Measurements from ENCODE around the gene TMOD3. TPM values are rescaled to one million over a fixed set of nuclear protein-coding genes. Genes with fewer than 3 reads are reported as not detected.

TMOD3 gene
- total RNA-seq, 1 donor from 2014 or later = 39.0 TPM

GRCh38 chr15:51936105-51936478 is 106.6 kb downstream of the TMOD3 start:
- TF ChIP-seq, protein P1, sequence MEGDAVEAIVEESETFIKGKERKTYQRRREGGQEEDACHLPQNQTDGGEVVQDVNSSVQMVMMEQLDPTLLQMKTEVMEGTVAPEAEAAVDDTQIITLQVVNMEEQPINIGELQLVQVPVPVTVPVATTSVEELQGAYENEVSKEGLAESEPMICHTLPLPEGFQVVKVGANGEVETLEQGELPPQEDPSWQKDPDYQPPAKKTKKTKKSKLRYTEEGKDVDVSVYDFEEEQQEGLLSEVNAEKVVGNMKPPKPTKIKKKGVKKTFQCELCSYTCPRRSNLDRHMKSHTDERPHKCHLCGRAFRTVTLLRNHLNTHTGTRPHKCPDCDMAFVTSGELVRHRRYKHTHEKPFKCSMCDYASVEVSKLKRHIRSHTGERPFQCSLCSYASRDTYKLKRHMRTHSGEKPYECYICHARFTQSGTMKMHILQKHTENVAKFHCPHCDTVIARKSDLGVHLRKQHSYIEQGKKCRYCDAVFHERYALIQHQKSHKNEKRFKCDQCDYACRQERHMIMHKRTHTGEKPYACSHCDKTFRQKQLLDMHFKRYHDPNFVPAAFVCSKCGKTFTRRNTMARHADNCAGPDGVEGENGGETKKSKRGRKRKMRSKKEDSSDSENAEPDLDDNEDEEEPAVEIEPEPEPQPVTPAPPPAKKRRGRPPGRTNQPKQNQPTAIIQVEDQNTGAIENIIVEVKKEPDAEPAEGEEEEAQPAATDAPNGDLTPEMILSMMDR (IDR thresholded peaks at IDR 0.05) = no peak
- H3K36me3 Mint-ChIP-seq (ENCODE audit: low read depth) = peaks cover 53% of the 10 kb centered on the region
- H3K4me3 Mint-ChIP-seq = no peak overlapping the region

DNA sequence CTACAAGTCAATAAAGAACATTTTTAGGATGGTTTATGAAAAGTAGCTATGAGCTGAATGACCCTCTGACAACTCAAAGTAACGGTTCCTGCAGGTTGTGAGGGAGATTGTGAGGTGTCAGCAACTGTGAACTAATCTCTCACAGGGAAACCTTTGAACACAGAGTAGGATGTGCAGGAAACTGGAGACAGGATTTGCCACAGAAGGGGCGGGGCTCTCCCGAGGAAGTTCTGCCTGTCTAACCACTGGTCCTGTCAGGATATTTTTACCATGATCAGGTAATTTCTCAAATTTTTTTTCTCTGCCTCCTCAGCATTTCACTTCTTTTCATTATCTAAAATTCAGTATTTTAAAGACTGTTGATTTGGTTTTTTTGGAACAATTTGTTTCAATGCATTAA is 108.8 kb downstream of the TMOD3 start:
- ATAC-seq (ENCODE audit: low read depth) (no peak), DNase-seq (no peak)
- POLR2A ChIA-PET = no interaction called here
- H3K27ac Mint-ChIP-seq = no peak overlapping the region
- TF ChIP-seq, protein P1 (IDR thresholded peaks at IDR 0.05) = no peak
- peaks cover 62% of the 10 kb centered on the region for H3K36me3 Mint-ChIP-seq (ENCODE audit: low read depth)
- CTCF ChIA-PET = no interaction called here
- no peaks in the 10 kb centered on the region for H3K9me3 Mint-ChIP-seq
- intact Hi-C loops (cut with micrococcal nuclease) = no loop called here
- H3K4me1 Mint-ChIP-seq = peaks cover 28% of the 10 kb centered on the region
- H3K4me3 Mint-ChIP-seq = no peak overlapping the region
- no peaks in the 10 kb centered on the region for H3K27me3 Mint-ChIP-seq

More at GRCh38 chr15:51936105-51936478, 106.6 kb downstream of the TMOD3 start:
- ChIA-PET POLR2A (interaction anchor here (0.5 to 2.0 kb wide), 3 partner anchors 26 to 161 kb away, joined by 3 to 7 read pairs (median 3); partner anchors contain the start of gene LEO1), CTCF (no interaction called here)
- no peak for ATAC-seq (ENCODE audit: low read depth)
- intact Hi-C loops (cut with micrococcal nuclease) = loop anchor here (1.0 kb wide), 1 partner anchor 35 kb away; the partner anchor contains the start of gene LEO1
- Mint-ChIP-seq H3K4me1 (peaks cover 31% of the 10 kb centered on the region), H3K27ac (peak overlapping the region; percentile 87), H3K27me3 (no peaks in the 10 kb centered on the region), H3K9me3 (no peaks in the 10 kb centered on the region)
- no peak for DNase-seq

DNA sequence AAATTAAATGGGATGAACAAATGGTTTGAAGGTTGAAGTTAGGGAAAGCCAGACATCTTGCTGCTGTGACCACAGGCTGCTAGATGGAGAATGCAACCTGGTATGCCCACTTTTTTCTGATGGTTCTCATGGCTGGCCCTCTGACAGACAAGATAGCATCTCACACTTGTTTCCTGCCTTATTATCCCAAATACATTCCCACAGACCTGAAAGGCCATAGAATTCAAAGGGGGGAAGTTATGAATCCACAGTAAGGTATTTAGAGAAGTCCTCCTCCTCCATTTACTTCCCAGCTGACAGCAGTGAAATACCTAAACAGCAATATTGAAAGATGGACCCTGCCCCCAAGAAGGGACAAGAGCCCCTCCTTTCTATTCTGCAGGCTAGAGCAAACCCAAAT is 109.8 kb downstream of the TMOD3 start:
- no peak for ATAC-seq (ENCODE audit: low read depth)
- H3K27me3 Mint-ChIP-seq = no peaks in the 10 kb centered on the region
- DNase-seq = no peak
- H3K9me3 Mint-ChIP-seq = no peaks in the 10 kb centered on the region
- H3K4me1 Mint-ChIP-seq = peaks cover 22% of the 10 kb centered on the region
- H3K4me3 Mint-ChIP-seq = no peak overlapping the region
- intact Hi-C loops (cut with micrococcal nuclease) = no loop called here
- ChIA-PET CTCF (no interaction called here), POLR2A (no interaction called here)
- TF ChIP-seq, protein P1 (IDR thresholded peaks at IDR 0.05) = no peak
- peaks cover 71% of the 10 kb centered on the region for H3K36me3 Mint-ChIP-seq (ENCODE audit: low read depth)
- H3K27ac Mint-ChIP-seq = no peak overlapping the region

- H3K36me3 Mint-ChIP-seq (ENCODE audit: low read depth) = peaks cover 84% of the 10 kb centered on the region
- intact Hi-C loops (cut with micrococcal nuclease) = no loop called here
- H3K9me3 Mint-ChIP-seq = no peaks in the 10 kb centered on the region
- no peak overlapping the region for H3K4me3 Mint-ChIP-seq
- CTCF ChIA-PET = no interaction called here
- no peaks in the 10 kb centered on the region for H3K4me1 Mint-ChIP-seq
- H3K27me3 Mint-ChIP-seq = no peaks in the 10 kb centered on the region
- no peak for ATAC-seq (ENCODE audit: low read depth)
- TF ChIP-seq, protein P1 (IDR thresholded peaks at IDR 0.05) = no peak
- DNase-seq = no peak
- no peak overlapping the region for H3K27ac Mint-ChIP-seq
- POLR2A ChIA-PET = no interaction called here
Observed at GRCh38 chr15:51947124-51947523, 117.7 kb downstream of the TMOD3 start.

GRCh38 chr15:51952805-51953204 is 123.4 kb downstream of the TMOD3 start:
- Mint-ChIP-seq H3K27me3 (no peaks in the 10 kb centered on the region), H3K27ac (no peak overlapping the region), H3K4me3 (no peak overlapping the region), H3K9me3 (no peaks in the 10 kb centered on the region), H3K4me1 (no peaks in the 10 kb centered on the region), H3K36me3 (ENCODE audit: low read depth) (peaks cover 80% of the 10 kb centered on the region)
- TF ChIP-seq, protein P1 (IDR thresholded peaks at IDR 0.05) = no peak
- no peak for DNase-seq
- intact Hi-C loops (cut with micrococcal nuclease) = no loop called here
- ChIA-PET CTCF (no interaction called here), POLR2A (no interaction called here)
- ATAC-seq (ENCODE audit: low read depth) = no peak

Data from activated B cell treated with CpG ODN at 0.5 μM for 24 hours (primary cell).